Stromal cell of bone marrow (primary cell): ENCODE results near the gene KCNJ5.

Source experiments
- DNase-seq: peaks from one replicate; pipeline ENCODE4 v3.0.0-alpha.2; 2012; ENCODE audit warnings: low read depth

Gene KCNJ5

DNA sequence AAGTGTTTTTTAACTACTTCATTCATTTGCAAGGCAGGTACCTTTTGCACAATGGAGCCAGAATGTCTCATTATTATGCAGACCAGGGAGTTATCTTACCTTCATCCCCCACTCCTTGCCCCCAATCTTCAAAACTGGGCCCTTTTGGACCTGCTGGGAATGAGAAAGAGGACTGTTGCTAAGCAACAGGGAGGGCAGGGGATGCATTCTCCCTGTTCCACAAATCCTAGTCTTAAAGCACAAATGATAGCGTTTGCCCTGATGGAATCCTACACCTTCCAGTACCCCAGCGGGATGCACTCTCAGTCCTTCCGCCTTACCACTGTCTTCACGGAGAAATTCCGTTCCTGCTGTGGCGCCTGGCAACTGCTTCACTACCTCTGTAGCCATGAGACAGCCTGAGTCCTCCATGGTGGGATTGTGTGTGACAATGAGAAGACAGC lies 20.0 kb upstream of the KCNJ5 start:
- DNase-seq: no peak

DNA sequence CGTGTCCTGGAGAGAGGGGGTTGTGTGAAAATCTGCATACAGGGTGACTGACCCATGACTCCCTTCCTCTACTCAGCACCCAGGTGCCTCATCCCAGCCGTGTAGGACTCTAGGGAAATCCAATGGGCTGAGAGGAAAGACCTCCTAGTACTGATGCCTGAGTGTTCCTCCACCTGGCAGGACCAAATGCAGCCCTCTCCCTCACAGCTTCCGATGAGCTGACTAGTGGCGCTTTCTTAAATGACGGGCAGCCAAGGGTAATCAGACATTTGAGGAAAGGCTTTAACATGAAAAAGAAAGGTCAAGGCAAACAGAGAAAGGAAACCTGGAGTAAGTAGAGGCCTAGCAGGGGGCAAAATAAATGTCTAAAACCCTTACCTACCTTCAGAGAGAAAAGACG lies 19.1 kb upstream of the KCNJ5 start:
- DNase-seq: no peak

DNA sequence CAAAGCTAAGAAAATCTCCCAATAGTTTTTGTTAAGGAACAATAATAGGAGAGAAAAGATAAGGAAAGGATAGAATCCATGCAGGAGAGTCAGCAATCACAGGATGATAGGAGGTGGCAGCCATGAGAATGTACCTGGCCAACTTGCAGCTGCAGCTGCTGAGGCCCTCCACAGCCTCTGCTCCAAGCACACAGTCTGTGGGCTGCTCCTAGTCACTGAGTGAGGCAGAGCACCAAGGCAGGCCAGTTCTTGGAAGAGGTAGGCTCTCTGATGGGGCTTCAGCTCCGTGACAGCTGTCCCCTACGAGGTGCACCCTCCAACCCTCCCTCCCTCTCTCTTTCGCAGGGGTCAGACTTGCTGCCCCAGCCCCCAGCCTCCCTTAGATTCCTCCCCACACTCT lies 18.6 kb upstream of the KCNJ5 start:
- DNase-seq: no peak

DNA sequence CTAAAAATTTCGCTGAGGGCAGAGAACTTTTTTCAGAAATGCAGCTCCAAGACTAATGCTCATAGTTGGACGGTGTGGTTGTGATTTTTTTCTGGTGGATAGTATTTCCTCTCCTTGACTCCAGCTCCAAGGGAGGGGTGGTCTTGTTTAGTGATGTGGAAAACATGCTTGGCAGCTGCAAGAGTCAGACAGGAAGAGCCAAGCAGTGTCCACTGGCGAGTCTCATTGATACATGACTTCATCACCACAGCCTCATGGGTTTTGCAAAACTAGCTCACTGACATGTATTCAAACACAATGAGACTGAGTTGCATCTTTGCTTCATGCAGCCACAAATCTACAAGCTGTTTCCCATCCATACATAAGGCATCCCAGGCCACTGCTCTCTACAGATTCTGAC lies 16.7 kb upstream of the KCNJ5 start:
- DNase-seq: no peak

DNA sequence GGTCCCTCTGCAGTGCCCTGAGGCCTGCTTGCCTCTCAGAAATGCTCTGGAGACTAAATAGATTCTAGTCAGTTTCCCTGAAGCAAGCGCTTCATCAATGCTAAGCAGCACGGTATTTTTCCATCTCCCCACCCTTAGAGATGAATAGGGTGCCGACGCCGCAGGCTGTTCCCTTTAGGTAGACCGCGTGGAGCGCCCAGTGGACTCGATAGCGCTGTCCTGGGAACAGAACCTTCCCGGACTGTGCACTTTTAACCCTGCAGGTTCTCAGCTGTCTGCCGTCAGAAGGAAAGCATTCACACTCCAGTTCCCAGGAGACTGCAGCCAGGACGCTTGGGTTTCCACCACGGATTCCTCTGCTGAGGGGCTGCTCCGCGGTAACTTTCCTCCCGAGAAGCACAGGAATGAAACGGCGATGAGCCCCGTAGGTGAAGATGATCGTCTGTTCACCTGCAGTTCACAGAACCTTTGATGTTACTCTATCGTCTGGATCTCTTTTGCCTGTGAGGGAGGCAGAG lies 15.0 kb upstream of the KCNJ5 start:
- DNase-seq: no peak

DNA sequence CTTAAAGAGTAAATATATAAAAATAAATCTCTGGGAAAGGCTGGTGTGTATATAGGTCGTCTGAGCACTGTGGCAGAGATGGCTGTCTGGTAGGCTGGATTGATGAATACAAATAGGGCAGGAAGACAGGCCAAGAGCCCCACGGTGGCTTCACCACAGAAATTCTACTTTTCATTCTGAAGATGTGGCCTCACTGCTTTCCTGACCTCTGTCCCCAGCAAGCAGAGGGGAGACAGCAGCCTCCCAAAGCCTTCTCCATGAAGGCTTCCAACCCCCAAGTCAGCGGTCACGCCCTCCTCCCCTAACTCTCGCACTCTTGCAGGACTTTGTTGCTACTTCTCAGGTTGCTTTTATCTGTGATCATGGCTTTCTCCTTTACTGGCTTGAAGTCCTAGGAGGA lies 13.4 kb upstream of the KCNJ5 start:
- no peak for DNase-seq

DNA sequence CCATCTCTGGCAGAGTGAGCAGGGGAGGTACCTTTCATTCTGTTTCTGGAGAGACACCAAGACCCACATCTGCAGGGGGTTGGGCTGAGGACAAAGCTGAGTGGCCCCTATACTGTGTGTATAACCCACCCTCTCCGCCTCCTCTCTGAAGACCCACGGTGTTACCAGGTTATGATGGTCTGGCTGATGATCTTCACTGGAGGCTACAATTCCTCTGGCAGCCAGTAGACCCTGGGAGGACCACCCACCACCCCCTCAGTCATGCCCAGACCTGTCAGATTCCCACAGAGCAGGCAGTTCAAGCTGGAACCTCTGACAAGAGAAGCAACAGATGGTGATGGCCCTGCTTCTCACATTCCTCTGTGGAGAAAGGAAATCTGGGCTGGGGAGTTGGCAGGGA lies 12.7 kb upstream of the KCNJ5 start:
- no peak for DNase-seq

DNA sequence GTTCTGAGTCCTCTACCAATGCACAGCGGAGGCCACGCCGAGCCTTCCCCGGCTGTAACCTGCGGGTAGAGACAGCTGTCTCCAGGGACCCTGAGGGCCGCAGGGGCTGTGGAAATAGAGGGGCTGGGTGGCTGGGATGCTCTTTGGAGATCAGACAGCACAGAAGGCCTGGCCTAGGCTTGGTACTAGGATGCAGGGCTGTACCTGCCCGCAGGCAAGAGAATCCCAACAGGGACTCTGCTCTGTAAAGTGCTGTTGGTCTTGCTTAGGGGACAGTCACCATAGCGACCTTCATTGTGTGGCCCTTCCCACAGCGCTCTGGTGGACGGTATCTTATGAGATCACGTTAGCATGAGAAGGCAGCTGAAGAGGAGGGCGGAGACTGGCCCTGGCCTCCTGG lies 11.3 kb upstream of the KCNJ5 start:
- no peak for DNase-seq

DNA sequence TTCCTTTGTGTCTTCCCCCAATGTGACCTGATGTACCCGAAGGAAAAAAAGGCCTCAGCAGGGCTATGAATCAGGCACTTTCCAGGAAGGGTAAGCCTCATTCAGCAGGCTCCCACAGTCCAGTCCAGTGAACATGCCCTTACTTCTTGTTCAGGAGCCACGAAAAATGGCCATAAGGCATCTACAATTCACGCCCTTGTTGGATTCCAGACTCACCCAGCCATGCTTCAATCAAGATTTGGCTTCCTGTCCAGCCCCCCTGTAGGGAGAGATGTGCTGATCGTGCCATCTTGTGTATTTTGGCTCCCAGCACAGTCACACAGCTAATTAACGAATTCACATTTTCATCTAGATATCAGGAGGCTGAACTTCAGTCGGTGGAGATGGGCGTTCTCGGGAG lies 9.9 kb upstream of the KCNJ5 start:
- no peak for DNase-seq

DNA sequence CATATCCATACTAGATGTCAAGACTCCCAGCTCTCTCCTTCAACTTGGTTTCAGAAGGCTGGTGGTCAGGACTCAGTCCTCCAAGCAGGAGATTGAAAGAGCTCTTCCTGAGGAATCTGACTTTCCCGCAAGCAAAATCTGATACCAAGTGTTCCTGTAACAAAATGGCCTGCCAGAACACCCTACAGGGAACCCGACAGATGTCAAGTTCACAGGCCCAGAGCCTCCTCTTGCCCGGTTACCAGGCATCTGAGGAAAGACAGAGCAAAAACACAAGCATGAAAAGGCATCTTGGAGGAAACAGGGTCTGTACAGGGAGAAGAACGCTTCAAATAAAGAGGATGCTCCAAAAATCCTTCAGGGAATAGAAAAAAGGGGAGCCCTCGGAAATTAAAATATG lies 8.7 kb upstream of the KCNJ5 start:
- no peak for DNase-seq

DNA sequence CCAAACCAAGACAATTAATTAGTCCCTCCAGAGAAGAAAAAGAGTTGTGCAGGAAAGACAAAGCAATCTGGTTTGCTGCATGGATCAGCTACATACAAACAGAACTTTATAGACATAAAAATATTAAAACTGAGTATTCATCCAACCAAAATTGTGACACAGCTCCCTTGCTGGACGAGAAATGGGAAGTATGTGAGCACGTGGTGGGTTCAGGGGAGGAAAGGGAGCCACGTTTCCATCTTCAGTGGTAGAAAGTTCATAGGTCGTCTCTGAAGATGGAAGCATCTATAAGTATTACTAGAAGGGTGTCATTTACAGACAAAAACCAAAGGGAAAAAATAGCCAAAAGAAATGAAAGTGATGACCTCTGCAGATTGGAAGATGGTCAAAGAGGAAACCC lies 7.1 kb upstream of the KCNJ5 start:
- DNase-seq: no peak

DNA sequence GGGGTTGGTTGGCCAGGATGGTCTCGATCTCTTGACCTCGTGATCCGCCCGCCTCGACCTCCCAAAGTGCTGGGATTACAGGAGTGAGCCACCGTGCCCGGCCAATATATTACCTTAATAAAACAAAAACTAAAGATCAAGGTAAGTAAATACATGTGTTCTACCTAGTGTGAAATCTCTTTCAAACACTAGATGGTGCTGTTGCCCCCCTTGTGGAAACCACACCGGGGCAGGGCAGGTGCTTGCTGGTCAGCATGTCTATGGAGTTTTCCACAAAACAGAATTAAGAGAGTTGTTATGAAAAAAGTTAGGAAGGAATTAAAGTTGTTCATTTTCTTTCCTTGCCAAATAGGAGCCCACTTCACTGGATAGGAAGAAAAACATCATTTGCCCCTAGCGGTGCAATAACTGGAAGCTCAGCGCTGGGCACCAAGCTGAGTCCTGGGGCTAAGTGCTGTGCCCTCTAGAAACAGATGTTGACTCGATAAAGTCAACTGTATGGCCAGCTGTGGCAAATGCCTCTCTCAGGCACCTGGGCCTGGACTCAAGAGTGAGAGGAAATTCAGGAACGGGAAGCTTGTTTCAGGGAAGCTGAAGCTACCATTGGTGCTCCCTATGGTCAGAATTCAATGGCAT lies 6.3 kb upstream of the KCNJ5 start:
- no peak for DNase-seq

DNA sequence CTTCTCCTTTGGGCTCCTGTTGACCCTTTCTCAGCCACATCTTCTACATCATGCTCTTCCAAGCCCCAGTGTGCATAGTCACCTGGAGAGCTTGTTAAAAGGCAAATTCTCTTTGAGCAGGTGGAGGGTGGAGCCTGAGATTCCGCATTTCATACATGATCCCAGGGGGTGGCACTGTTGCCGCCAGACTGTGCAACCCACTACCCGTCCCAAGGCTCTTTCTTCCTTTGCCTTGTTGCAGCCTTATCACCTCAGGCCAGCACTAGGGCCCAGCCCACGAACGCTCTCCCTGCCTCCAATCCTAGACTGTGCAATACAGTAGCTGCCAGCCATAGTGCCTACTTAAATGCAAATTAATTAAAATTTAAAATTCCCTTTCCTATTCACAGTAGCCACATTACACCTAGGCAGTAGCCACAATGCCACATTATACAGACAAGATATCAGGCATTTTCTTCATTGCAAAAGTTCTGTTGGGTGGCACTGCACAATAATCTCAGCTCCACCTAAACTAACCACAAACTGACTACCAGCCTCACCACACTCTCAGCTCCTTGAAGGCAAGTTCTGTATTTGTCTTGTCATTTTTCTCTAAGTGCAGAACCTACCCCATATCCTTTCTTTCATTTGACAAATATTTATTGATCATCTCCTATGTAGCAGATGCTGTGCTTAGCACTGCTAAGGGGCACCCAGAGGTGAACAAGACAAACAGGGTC lies 4.6 kb upstream of the KCNJ5 start:
- DNase-seq: no peak

DNA sequence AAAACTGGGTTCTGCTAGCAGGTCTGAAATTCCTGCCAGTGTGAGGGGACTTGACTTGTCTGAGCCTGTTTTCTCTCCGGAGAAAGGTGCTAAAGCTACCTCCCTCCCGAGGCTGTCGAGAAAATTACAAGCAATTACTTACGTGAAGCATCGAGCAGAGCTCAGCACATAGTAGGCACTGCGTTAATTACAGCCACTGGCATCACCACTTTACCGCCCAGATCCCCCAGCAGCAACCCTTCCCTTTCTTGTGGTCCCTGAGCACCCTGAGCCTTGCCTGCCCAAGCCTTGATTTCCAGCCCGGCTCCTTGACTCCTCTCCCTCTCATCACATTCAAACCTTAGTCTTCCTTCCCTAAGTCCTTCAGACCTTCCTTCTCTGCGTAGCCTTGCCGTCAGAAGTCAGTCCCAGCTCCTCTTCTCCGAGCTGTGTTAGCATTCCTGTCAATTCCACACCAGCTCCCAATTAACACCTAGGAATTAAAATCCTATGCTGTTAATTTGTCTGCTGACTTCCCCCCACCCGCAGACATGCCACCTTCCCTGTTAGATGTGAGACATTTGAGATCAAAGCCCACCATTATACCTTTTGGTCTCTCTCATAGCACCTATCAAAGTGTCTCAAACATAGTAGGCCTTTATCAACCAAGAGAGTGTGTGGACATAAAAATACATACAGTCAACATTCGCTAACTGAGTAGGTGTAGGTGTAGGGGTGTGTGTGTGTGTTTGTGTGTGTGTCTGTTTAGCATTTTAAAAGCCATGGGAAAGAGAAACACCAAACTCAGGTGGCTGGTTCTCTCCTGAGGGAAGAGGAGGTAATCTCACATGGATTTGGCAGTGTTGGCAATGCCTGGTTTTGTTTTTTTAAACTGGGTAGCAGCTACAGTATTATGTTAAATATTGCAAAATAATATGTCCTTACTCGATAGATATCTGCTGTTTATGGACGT lies 2.8 kb upstream of the KCNJ5 start:
- no peak for DNase-seq

DNA sequence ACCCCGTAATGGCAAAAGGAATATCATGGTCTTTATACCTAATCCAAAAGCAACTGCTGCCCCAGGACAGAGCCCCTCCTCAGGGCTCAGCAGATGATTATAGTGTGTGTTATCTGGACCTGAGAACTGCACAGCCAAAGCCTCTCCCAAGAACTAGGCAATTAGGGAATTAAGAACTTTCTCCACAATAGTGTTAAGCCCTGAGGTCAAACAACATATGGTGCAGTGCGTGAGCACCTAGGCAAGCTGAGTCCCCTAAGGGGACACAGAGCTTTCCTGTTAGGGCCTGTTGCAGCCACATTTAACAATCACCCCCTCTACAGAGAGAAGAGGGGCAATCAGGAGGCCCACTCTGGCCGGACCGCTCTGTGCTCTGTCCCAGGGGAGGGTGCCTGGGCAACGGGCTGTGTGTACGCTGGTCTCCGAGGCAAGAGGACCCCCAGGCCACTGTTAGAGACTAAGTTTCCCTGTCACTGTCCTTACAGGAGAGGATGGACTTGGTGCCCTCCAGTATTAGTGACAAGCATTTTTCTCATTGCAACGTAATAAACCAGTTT lies 1.4 kb upstream of the KCNJ5 start:
- no peak for DNase-seq

DNA sequence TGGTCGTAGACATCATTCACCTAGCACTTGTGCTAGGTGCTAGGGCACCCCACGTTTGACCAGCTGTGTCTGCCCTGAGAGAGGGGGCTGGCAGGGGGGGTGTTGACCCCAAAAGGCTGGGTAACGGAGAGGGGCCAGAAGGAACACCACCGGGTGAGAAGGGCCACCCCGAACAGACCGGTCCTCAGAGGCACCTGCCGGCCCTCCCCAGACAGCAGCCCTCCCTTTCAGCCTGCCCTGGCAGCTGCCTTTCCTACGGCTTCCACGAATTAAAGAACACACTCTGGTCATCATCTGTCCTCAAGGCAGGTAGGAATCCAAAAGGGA lies 977 bp upstream of the KCNJ5 start:
- no peak for DNase-seq

DNA sequence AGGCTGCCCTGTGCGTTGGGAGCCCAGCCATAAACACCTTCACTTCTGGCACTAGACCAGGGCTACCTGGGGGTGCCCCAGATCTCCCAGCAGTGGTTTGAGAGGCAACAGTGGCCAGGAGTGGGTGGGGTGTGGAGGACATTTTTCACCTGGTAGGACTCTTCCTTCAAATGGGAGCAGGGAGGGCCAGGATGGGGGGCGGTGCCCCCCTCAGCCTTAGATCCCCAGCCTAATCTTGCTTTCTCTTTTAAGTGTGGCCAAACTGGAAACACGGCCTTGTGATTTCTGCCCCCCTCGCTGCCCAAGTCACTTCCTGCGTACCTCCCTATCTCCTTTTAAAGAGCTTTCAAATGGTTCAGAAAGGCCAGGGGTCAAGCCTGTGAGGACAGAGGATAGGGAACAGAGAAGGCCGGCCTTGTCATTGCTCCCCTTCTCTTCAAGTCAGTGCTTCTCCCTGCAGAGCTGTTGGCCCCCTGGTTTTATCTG lies 800 bp downstream of the KCNJ5 start:
- DNase-seq: no peak

DNA sequence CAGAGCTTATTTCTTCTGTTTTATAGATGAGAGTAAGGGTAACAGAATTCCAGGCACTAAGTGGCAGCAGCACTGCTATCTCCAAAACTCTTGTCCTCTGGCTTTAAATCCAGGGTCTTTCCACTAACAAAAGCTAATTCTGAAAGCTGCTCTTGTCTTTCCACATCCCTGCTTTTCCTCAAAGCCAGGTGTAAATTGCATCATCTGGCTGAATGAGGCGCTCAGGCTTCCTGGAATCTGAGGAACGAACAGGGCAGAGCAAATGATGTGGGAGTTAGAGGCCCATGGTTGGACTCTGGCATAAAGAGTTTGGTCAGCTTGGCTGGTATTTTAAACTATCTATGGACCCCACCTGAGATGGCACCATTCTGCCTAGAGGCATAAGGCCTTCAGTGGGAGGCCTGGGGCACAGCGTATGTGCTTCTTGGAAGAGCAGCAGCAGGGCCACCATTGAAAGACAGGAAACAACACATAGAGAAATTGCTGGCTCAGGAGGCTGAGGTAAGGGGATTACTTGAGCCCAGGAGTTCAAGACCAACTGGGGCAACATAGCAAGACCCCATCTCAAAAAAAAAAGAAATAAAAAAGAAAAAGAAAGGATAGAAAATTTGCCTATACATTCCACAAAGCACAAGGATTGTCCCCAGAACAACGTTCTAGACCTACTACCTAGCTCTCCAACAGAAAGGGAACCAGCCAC lies 1.9 kb downstream of the KCNJ5 start:
- DNase-seq: no peak

DNA sequence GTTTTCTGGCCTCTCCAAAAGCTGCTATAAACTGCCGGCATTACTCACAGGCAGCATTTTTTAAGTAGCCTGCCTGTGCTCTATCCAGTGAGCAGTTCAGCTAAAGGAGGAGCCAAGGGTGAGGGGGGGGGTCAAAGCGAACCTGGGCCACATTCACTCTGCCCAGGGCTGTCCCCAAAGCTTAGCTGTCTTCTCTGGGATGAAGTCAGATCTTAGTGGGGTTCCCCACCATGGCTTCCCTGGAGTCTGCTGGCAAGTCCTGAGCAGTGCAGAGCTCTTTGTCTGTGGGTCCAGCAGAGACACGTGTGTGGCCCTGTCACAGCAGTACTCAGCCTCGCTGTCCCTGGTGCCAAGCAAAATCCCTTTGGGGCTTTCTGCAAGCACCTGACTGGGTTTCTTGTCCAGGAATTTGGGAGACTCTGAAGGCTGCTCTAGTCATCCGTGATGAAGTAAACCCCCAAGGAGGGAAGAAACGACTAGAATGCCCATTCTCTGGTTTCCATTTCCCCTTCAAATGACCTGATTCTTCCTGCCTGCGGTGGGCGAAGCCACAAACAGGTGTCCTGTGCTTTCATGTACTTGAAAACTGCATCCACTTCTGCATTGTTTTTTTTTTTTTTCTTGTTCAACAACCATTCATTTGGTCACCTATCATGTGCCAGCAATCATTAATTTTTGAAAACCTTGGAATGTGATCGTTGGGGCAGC lies 2.6 kb downstream of the KCNJ5 start:
- DNase-seq: no peak

DNA sequence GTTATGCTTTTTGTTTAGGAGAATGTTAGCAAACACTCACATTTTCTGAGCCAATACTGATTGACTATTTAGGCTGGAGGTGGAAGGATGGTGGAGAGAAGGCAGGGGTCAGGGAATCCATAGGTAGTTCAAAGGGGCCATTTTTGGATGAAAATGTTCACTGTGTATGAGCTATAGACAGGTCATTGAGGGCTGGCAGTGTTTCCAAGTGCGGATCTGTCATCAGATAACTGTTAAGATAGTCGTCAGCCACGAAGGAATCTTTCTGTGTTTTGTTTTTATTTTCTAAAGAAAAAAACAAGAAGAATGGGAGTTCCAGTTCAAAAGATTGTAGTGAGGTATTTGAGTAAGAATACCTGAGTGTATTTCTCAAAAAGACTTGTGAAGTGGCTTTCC lies 3.1 kb downstream of the KCNJ5 start:
- no peak for DNase-seq

DNA sequence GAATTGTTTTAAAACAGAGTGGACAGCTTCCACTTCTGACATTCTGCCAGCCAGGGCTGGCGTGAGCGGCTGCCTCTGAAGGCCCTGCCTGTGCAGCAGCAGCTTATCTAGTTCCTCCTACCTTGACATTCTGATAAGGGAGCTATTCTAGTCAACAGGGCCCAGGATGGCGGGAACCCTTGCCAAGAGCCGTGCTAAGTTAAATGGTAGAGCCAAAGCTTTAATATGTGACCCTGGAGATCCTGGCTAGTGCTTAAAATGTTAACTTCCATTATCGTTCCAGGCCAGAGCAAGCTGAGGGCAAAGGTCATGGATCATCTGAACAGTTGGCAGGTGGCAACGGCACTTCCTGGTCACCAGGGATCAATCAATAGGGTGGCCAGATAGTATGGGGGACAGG lies 3.5 kb downstream of the KCNJ5 start:
- no peak for DNase-seq
